ENCODE measurements around the gene BTLA. TPM values are rescaled to one million over a fixed set of nuclear protein-coding genes. Genes with fewer than 3 reads are reported as not detected.

BTLA gene
- total RNA-seq, 1 experiment from 2014 or later, result not detected

GRCh38 chr3:112482675-112483074, 16.6 kb downstream of the BTLA start:
- Mint-ChIP-seq H3K36me3 (ENCODE audit: insufficient read depth, unreplicated experiment) (no peaks in the 10 kb centered on the region), H3K27ac (ENCODE audit: low read depth, unreplicated experiment) (no peak overlapping the region), H3K4me3 (ENCODE audit: unreplicated experiment) (no peak overlapping the region), H3K27me3 (ENCODE audit: insufficient read depth, unreplicated experiment) (no peaks in the 10 kb centered on the region), H3K4me1 (ENCODE audit: insufficient read depth, unreplicated experiment) (no peaks in the 10 kb centered on the region), H3K9me3 (ENCODE audit: unreplicated experiment) (no peaks in the 10 kb centered on the region)
- ChIA-PET POLR2A (no interaction called here), CTCF (no interaction called here)
- intact Hi-C loops (cut with micrococcal nuclease), result no loop called here
- BruUV-seq (replicated peaks), result no TSS peak
- no peak for TF ChIP-seq CTCF (IDR thresholded peaks at IDR 0.05; ENCODE audit: unreplicated experiment)
- DNase-seq (ENCODE audit: unreplicated experiment), result no peak

GRCh38 chr3:112481302-112481721, 18.0 kb downstream of the BTLA start:
- no peak for DNase-seq (ENCODE audit: unreplicated experiment)
- no peaks in the 10 kb centered on the region for H3K9me3 Mint-ChIP-seq (ENCODE audit: unreplicated experiment)
- no peak overlapping the region for H3K4me3 Mint-ChIP-seq (ENCODE audit: unreplicated experiment)
- H3K27me3 Mint-ChIP-seq (ENCODE audit: insufficient read depth, unreplicated experiment), result no peaks in the 10 kb centered on the region
- BruUV-seq (replicated peaks), result no TSS peak
- CTCF ChIA-PET, result no interaction called here
- POLR2A ChIA-PET, result no interaction called here
- intact Hi-C loops (cut with micrococcal nuclease), result no loop called here
- no peaks in the 10 kb centered on the region for H3K36me3 Mint-ChIP-seq (ENCODE audit: insufficient read depth, unreplicated experiment)
- H3K27ac Mint-ChIP-seq (ENCODE audit: low read depth, unreplicated experiment), result no peak overlapping the region
- TF ChIP-seq CTCF (IDR thresholded peaks at IDR 0.05; ENCODE audit: unreplicated experiment), result no peak
- no peaks in the 10 kb centered on the region for H3K4me1 Mint-ChIP-seq (ENCODE audit: insufficient read depth, unreplicated experiment)

GRCh38 chr3:112477891-112478290, 21.4 kb downstream of the BTLA start:
- Mint-ChIP-seq H3K9me3 (ENCODE audit: unreplicated experiment) (no peaks in the 10 kb centered on the region), H3K4me3 (ENCODE audit: unreplicated experiment) (no peak overlapping the region), H3K4me1 (ENCODE audit: insufficient read depth, unreplicated experiment) (no peaks in the 10 kb centered on the region), H3K27ac (ENCODE audit: low read depth, unreplicated experiment) (no peak overlapping the region), H3K36me3 (ENCODE audit: insufficient read depth, unreplicated experiment) (no peaks in the 10 kb centered on the region), H3K27me3 (ENCODE audit: insufficient read depth, unreplicated experiment) (no peaks in the 10 kb centered on the region)
- DNase-seq (ENCODE audit: unreplicated experiment), result no peak
- POLR2A ChIA-PET, result interaction anchor here (0.6 kb wide), 1 partner anchor 18 kb away, joined by 3 read pairs; no protein-coding TSS in a partner anchor
- no TSS peak for BruUV-seq (replicated peaks)
- no peak for TF ChIP-seq CTCF (IDR thresholded peaks at IDR 0.05; ENCODE audit: unreplicated experiment)
- intact Hi-C loops (cut with micrococcal nuclease), result no loop called here
- CTCF ChIA-PET, result interaction anchor here (0.6 kb wide), 1 partner anchor 81 kb away, joined by 3 read pairs; no protein-coding TSS in a partner anchor

- no peak overlapping the region for H3K27ac Mint-ChIP-seq (ENCODE audit: low read depth, unreplicated experiment)
- H3K4me3 Mint-ChIP-seq (ENCODE audit: unreplicated experiment), result no peak overlapping the region
- DNase-seq (ENCODE audit: unreplicated experiment), result no peak
- no peak for TF ChIP-seq CTCF (IDR thresholded peaks at IDR 0.05; ENCODE audit: unreplicated experiment)
- intact Hi-C loops (cut with micrococcal nuclease), result no loop called here
- H3K36me3 Mint-ChIP-seq (ENCODE audit: insufficient read depth, unreplicated experiment), result no peaks in the 10 kb centered on the region
- no TSS peak for BruUV-seq (replicated peaks)
- CTCF ChIA-PET, result no interaction called here
- no peaks in the 10 kb centered on the region for H3K9me3 Mint-ChIP-seq (ENCODE audit: unreplicated experiment)
- POLR2A ChIA-PET, result no interaction called here
- no peaks in the 10 kb centered on the region for H3K4me1 Mint-ChIP-seq (ENCODE audit: insufficient read depth, unreplicated experiment)
- H3K27me3 Mint-ChIP-seq (ENCODE audit: insufficient read depth, unreplicated experiment), result no peaks in the 10 kb centered on the region
Observed at GRCh38 chr3:112476346-112476745, 22.9 kb downstream of the BTLA start.

Measured in MCF 10A (cell line).